Mucosa of descending colon (tissue), 3 donors: ENCODE data around the gene CNST. TPM values are rescaled to one million over a fixed set of nuclear protein-coding genes. Genes with fewer than 3 reads are reported as not detected.

Source experiments
- ATAC-seq: fragments of 200-7000 bp; cut with Tn5 transposase; one replicate; pipeline ENCODE4 v1.9.1; 2020; ENCODE audit warnings: mild to moderate bottlenecking, moderate library complexity
- DNase-seq, 3 donors: peaks; one replicate each; pipeline ENCODE4 v3.0.0-alpha.2; 2020
- H3K36me3 ChIP-seq: fragments of 200-600 bp; one replicate; pipeline ENCODE4 v1.8.0; 2021; ENCODE audit warnings: low read depth, mild to moderate bottlenecking
- H3K4me1 ChIP-seq: fragments of 200-600 bp; one replicate; pipeline ENCODE4 v1.8.0; 2021; ENCODE audit warnings: low read depth, mild to moderate bottlenecking
- H3K4me3 ChIP-seq: fragments of 200-600 bp; one replicate; pipeline ENCODE4 v1.8.0; 2021; ENCODE audit warnings: mild to moderate bottlenecking
- H3K9me3 ChIP-seq: fragments of 200-600 bp; one replicate; pipeline ENCODE4 v1.8.0; 2021; ENCODE audit warnings: mild to moderate bottlenecking
- intact Hi-C, 2 donors: fragments of 100-400 bp; cut with DNase I in 1 of 2; cut with micrococcal nuclease in 1 of 2; formaldehyde crosslinking; loops; one replicate each; pipeline versions ENCODE4 v1.11.0 to v1.11.1; 2022; cut with DNase I, micrococcal nuclease
- total RNA-seq, 3 donors: library from RNA; stranded (reverse); fragmentation: NEBNext Ultra II Directional in 2 of 3; extraction: Animal tissue kit (Norgen Biotek cat#: 25700) in 2 of 3; gene quantifications; one replicate each; pipeline versions ENCODE4 v1.2.1 to v1.2.4, GENCODE V29; 2021 to 2023
- TF ChIP-seq, protein P1 (sequence below): fragments of 200-600 bp; IDR thresholded peaks from one replicate; pipeline ENCODE4 v1.8.0; 2022; ENCODE audit warnings: antibody characterized with exemption, mild to moderate bottlenecking
- donor health status: DM: no; HTN: no; CAD: no; lungs with moderate emphysema.
- donor health status: DM: no; HTN: no; CAD: no.
- donor health status: DM: no; HTN: yes; CAD: no.

CNST gene
- total RNA-seq, 3 donors from 2014 or later: 31.6 to 47.7 (median 44.6) TPM

GRCh38 chr1:246544001-246544400, 22.3 kb upstream of the CNST start:
- H3K4me1 ChIP-seq: no peaks in the 10 kb centered on the region
- ATAC-seq (no peak), DNase-seq (no peak)
- H3K36me3 ChIP-seq: peaks cover 8% of the 10 kb centered on the region
- TF ChIP-seq, protein P1, sequence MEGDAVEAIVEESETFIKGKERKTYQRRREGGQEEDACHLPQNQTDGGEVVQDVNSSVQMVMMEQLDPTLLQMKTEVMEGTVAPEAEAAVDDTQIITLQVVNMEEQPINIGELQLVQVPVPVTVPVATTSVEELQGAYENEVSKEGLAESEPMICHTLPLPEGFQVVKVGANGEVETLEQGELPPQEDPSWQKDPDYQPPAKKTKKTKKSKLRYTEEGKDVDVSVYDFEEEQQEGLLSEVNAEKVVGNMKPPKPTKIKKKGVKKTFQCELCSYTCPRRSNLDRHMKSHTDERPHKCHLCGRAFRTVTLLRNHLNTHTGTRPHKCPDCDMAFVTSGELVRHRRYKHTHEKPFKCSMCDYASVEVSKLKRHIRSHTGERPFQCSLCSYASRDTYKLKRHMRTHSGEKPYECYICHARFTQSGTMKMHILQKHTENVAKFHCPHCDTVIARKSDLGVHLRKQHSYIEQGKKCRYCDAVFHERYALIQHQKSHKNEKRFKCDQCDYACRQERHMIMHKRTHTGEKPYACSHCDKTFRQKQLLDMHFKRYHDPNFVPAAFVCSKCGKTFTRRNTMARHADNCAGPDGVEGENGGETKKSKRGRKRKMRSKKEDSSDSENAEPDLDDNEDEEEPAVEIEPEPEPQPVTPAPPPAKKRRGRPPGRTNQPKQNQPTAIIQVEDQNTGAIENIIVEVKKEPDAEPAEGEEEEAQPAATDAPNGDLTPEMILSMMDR: no peak
- H3K9me3 ChIP-seq: no peaks in the 10 kb centered on the region
- no peak overlapping the region for H3K4me3 ChIP-seq
- intact Hi-C loops: no loop called here

DNA sequence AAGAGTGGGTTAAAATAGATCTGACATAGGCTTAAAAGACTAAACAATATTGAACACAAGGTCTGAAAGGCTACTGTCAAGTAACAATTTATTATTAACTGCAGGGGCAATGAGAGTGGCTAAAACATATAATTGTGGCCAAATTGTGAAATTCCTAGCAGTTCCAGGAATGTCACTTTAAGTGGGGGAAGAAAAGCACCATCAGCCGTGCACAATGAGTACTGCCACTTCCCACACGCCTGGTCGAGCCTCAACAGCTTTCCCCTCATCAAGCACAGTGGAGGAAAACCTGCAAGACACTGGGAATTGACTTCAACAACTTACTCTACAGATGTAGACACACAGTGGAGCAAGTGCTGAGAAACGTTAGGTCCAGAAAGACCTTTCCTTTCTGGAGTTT, 16.6 kb upstream of the CNST start:
- Histone ChIP-seq H3K4me1 (no peaks in the 10 kb centered on the region), H3K4me3 (no peak overlapping the region), H3K36me3 (peaks cover 3% of the 10 kb centered on the region), H3K9me3 (no peaks in the 10 kb centered on the region)
- intact Hi-C loops: no loop called here
- TF ChIP-seq, protein P1: no peak
- DNase-seq (no peak), ATAC-seq (no peak)

DNA sequence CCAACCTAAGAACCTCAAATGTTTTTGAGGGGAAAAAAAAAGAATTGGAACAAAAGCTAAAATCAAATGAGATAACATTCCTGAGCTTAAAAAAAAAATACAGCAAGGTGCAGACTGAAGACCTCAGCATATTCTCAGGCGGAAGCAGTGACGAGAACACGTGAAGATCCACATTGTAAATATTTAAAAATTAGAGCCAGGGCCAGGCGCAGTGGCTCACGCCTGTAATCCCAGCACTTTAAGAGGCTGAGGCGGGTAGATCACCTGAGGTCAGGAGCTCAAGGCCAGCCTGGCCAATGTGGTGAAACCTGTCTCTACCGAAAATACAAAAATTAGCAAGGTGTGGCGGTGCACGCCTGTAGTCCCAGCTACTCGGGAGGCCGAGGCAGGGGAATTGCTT, 15.9 kb upstream of the CNST start:
- no peak for ATAC-seq
- H3K9me3 ChIP-seq: no peaks in the 10 kb centered on the region
- H3K4me3 ChIP-seq: no peak overlapping the region
- no peaks in the 10 kb centered on the region for H3K4me1 ChIP-seq
- intact Hi-C loops: no loop called here
- no peak for DNase-seq
- TF ChIP-seq, protein P1: no peak
- peaks cover 3% of the 10 kb centered on the region for H3K36me3 ChIP-seq

DNA sequence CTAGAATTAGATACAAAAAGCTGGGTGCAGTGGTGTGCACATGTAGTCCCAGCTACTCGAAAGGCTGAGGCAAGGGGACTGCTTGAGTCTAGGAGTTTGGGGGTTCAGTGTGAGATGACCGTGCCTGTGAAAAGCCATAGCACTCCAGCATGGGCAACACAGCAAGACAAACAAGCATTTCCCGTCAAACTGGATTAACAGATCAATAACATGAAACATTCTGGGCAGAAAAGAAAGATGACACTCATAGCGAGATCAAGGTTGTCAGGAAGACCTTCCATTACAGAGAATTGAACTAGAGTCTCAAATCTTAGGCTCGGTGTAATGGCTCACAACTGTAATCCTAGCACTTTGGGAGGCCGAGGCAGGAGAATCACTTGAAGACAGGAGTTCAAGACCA, 14.1 kb upstream of the CNST start:
- ATAC-seq (no peak), DNase-seq (no peak)
- no peaks in the 10 kb centered on the region for H3K4me1 ChIP-seq
- H3K9me3 ChIP-seq: no peaks in the 10 kb centered on the region
- no peak overlapping the region for H3K4me3 ChIP-seq
- TF ChIP-seq, protein P1: no peak
- peaks cover 3% of the 10 kb centered on the region for H3K36me3 ChIP-seq
- intact Hi-C loops: no loop called here

DNA sequence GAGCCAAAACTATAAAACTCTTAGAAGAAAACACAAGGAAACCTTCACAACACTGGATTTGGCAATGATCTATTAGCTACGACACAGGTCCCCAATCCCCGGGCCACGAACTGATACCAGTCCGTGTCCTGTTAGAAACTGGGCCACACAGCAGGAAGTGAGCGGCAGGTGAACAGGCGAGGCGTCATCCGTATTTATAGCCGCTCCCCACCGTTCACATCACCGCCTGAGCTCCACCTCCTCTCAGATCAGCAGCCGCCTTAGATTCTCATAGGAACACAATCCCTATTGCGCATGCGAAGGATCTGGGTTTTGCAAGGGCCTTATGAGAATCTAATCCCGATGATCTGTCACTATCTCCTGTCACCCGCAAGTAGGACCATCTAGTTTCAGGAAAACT, 12.1 kb upstream of the CNST start:
- intact Hi-C loops: no loop called here
- DNase-seq (no peak), ATAC-seq (no peak)
- no peaks in the 10 kb centered on the region for H3K4me1 ChIP-seq
- H3K9me3 ChIP-seq: no peaks in the 10 kb centered on the region
- no peak overlapping the region for H3K4me3 ChIP-seq
- TF ChIP-seq, protein P1: no peak
- peaks cover 3% of the 10 kb centered on the region for H3K36me3 ChIP-seq

GRCh38 chr1:246558041-246558440, 8.2 kb upstream of the CNST start:
- no peaks in the 10 kb centered on the region for H3K9me3 ChIP-seq
- no peaks in the 10 kb centered on the region for H3K4me1 ChIP-seq
- no peak for ATAC-seq
- intact Hi-C loops: no loop called here
- H3K4me3 ChIP-seq: no peak overlapping the region
- no peak for DNase-seq
- H3K36me3 ChIP-seq: no peaks in the 10 kb centered on the region
- TF ChIP-seq, protein P1: no peak
